ENCODE data around the gene AGAP1.

Gene AGAP1

DNA sequence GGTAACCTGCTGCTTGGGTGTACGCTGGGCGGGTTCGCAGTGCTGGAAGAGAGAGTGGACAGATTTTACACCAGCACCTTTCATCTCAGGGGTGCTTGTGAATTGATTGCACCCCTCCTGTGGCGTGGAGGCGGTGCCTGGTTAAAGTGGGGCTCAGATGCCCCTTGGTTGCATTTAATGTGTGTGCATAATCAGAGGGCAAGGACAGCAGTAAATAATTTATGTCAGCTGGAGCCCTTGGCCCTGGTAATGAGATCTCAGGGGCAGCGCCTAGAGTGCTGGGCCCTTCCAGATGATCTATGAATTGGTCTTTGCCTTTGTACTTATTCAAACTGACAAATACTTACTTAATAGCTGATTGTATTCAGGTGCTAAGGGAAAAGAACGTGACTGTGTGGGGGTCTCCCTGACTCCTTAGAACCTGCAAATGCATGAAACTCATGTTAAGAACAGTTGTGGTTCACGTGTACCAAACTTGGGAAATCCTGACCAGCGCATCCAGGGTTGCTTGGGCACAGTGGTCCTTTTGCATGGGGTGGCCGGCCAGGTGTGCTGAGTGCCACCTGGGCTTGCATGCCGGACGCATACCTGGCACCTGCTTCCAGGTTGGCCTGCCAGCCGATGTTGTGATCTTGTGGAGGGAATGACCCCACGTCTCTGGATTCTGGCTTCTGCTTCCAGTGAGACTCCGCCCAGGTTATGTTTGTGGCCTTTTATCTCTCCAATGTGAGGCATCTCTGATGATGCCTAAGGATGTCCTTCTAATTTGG lies 118.5 kb downstream of the AGAP1 start:
- no peak for TF ChIP-seq Cebpa-rat (IDR thresholded peaks at IDR 0.05)

DNA sequence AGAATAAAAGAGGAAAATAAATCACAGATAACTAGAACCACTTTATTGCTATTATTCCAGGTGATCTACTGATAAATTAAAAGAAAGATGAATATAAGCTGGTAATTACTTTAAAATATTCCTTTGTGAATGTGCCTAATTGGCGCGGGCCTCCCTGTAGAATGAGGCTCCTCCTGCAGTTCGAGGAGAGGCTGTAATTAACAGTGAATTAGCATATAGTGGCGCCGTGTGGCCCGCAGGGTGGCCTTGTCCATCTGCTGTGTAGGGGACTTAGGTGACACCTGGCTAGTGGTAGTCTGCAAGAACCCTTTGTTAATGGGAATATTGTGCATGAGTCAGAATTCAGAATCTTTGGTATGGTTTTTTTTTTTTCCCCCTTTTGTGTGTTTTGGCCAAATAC lies 119.8 kb downstream of the AGAP1 start:
- no peaks in the 10 kb centered on the region for H3K36me3 ChIP-seq
- no peaks in the 10 kb centered on the region for H3K27me3 ChIP-seq
- no peak overlapping the region for H3K4me3 ChIP-seq
- H4K20me1 ChIP-seq, result peaks cover 53% of the 10 kb centered on the region
- no peak for TF ChIP-seq Cebpa-rat (IDR thresholded peaks at IDR 0.05)
- no peak overlapping the region for H3K9ac ChIP-seq
- H3K27ac ChIP-seq, result peak overlapping the region; percentile 69
- H3K4me1 ChIP-seq, result peaks cover 81% of the 10 kb centered on the region
- peak overlapping the region; percentile 94 for H3K4me2 ChIP-seq
- no peaks in the 10 kb centered on the region for H3K9me3 ChIP-seq

More for the DNA sequence above, 118.5 kb downstream of the AGAP1 start:
- no peak overlapping the region for H3K4me3 ChIP-seq
- H3K9ac ChIP-seq, result no peak overlapping the region
- H3K36me3 ChIP-seq, result no peaks in the 10 kb centered on the region
- H3K27me3 ChIP-seq, result no peaks in the 10 kb centered on the region
- H4K20me1 ChIP-seq, result peaks cover 64% of the 10 kb centered on the region
- peak overlapping the region; percentile 43 for H3K4me2 ChIP-seq
- H3K27ac ChIP-seq, result no peak overlapping the region
- H3K4me1 ChIP-seq, result peaks cover 72% of the 10 kb centered on the region
- no peaks in the 10 kb centered on the region for H3K9me3 ChIP-seq

DNA sequence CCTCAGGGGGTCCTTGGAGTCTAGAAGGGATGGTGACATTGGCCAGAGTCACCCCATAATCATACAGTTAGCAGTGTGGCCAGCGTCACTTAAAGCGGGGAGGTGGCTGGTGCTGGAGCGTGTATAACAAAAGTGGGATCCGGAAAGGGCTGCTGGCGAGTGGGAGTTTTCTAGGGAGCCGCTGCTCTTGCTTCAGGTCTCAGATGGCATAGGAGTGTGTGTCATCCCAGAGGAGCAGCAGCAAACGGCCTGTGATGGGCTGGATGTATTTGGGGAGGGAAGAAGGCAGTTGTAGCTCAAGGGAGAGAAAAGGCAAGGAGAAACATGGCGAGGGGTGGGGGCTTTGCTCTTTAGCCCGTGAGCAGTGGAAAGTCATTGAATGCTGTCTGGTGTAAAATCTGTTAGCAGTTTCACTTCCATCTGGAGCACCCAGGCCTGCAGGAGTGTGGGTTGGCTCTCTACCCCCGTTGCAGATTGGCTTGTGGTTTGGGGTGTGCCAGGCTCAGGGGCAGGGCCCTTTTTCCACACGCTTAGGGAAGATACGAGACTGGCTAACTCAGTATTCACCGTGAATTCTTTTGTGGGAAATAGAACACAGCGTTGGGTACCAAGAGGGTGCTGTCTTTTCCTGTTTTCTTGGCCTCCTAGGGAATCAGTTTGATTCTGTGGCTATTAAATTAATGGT lies 120.5 kb downstream of the AGAP1 start:
- TF ChIP-seq Cebpa-rat (IDR thresholded peaks at IDR 0.05), result no peak
- peak overlapping the region; percentile 94 for H3K4me2 ChIP-seq
- H3K36me3 ChIP-seq, result no peaks in the 10 kb centered on the region
- H3K9ac ChIP-seq, result peak overlapping the region; percentile 27; the same call in 1 of the 2 replicates
- peaks cover 81% of the 10 kb centered on the region for H3K4me1 ChIP-seq
- H4K20me1 ChIP-seq, result peaks cover 53% of the 10 kb centered on the region
- H3K4me3 ChIP-seq, result peak overlapping the region; percentile 46; the same call in 1 of the 2 replicates
- H3K27me3 ChIP-seq, result no peaks in the 10 kb centered on the region
- H3K9me3 ChIP-seq, result no peaks in the 10 kb centered on the region
- H3K27ac ChIP-seq, result peak overlapping the region; percentile 69

DNA sequence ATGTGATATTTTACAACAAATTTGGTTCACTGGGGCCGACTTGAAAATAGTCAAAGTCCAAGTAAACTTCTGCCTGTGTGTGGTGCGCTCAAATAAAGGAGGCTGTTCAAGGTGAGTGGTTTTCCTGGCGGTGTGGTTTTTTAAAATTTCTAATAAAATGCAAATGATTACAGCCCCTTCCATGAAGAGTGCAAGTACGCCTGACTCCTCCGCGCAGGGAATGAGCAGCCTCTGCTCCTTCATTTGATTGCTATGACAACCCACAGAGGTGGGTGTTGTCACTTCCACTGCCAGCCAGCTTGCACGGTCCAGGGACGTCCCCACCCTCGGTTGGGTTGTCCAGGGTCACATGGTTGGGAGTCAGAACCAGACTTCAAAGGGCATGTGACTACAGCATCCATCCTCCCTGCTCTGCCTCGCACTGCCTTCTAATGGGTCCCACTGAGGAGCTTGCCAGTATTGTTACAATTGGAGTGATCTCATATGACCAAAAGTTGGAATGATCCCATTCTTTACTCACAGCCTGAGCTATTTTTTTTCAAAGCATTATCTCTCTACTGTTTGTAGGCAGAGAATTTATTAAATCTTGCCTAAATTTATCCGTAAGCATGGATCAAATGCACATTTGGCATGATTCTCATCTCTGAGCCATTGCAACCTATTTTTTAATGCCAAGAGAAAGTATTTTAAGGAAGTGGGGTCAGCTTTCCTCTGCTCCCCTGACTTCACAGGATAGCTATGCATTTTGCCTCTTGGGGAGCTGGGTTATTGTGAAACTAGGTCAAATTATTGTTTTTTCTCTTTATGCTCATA lies 121.3 kb downstream of the AGAP1 start:
- H3K4me1 ChIP-seq, result peaks cover 89% of the 10 kb centered on the region
- no peak for TF ChIP-seq Cebpa-rat (IDR thresholded peaks at IDR 0.05)
- no peaks in the 10 kb centered on the region for H3K27me3 ChIP-seq
- no peak overlapping the region for H3K9ac ChIP-seq
- H3K27ac ChIP-seq, result no peak overlapping the region
- no peaks in the 10 kb centered on the region for H3K36me3 ChIP-seq
- peak overlapping the region; percentile 94 for H3K4me2 ChIP-seq
- H3K4me3 ChIP-seq, result no peak overlapping the region
- peaks cover 55% of the 10 kb centered on the region for H4K20me1 ChIP-seq
- H3K9me3 ChIP-seq, result no peaks in the 10 kb centered on the region

DNA sequence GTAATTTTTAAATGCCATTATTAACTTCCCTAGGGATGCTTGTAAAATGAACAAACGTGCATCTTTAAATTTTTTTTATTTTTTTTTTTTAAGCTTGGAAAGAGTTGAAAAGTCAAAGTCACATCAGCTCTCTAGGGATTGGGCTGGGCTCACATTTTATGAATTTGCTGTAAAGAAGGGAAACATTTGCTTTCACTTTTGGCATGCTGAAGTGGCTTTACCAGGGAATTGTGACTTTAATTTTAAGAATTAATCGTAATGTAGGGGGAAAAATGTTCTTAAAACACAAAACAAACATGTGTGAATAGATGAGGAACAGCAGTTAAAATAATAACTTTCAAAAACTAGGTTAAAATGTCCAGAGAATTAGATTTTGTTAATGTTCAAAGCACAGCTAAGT lies 123.0 kb downstream of the AGAP1 start:
- no peak for TF ChIP-seq Cebpa-rat (IDR thresholded peaks at IDR 0.05)
- H3K27me3 ChIP-seq, result no peaks in the 10 kb centered on the region
- H3K9ac ChIP-seq, result no peak overlapping the region
- peaks cover 56% of the 10 kb centered on the region for H4K20me1 ChIP-seq
- H3K4me1 ChIP-seq, result peaks cover 77% of the 10 kb centered on the region
- H3K27ac ChIP-seq, result 0 out of 2 replicates have a peak overlapping the region, but pooled peaks have one; percentile 7
- peak overlapping the region; percentile 60 for H3K4me2 ChIP-seq
- H3K36me3 ChIP-seq, result no peaks in the 10 kb centered on the region
- H3K4me3 ChIP-seq, result no peak overlapping the region
- H3K9me3 ChIP-seq, result no peaks in the 10 kb centered on the region

DNA sequence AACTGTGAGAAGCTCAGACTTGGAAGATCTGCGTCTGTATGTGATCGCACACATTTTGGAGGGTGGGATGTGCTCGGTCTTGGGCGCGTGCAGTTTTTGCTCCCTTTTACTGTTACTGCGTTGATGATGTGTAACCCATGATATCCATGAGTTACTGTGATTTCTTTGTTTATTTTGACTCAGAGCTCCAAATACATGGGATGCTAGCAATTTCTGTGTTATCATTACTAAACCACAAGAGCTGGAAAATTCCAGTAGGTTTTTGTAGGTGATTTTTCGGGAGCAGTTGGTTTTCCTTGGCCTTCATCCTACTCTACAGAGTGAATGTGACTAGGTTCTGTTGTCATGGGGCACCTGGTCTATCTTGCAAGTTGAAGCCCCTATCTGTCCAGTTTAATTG lies 124.2 kb downstream of the AGAP1 start:
- Histone ChIP-seq H3K27me3 (no peaks in the 10 kb centered on the region), H3K36me3 (no peaks in the 10 kb centered on the region), H3K9me3 (no peaks in the 10 kb centered on the region), H3K4me2 (peak overlapping the region; percentile 60; the same call in 1 of the 2 replicates), H3K4me3 (no peak overlapping the region), H3K4me1 (peaks cover 65% of the 10 kb centered on the region), H3K27ac (no peak overlapping the region), H4K20me1 (peaks cover 56% of the 10 kb centered on the region), H3K9ac (no peak overlapping the region)
- no peak for TF ChIP-seq Cebpa-rat (IDR thresholded peaks at IDR 0.05)

DNA sequence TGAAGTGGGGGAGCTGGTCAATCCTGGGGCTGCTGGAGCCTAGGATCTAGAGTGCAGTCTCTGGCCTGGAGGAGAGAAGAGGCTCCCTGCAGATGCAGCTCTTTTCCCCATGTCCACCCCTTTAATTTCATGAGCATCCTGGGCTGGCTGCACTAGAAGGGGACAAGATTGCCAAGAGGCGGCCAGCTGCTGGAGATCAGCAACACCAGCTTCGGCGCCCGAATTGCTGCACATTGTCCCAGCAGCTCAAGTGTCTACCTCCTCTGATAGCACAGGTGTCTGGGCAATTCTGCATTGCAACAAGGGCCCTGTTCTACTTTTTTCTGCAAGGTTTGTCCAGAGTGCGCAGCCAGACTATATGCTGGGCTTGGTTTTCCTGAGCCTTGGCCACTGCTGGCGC lies 125.7 kb downstream of the AGAP1 start:
- Histone ChIP-seq H3K36me3 (no peaks in the 10 kb centered on the region), H3K4me1 (peaks cover 50% of the 10 kb centered on the region), H3K27ac (no peak overlapping the region), H3K9me3 (peaks cover 2% of the 10 kb centered on the region; the same call in 1 of the 2 replicates), H3K4me2 (peak overlapping the region; percentile 41), H3K4me3 (no peak overlapping the region), H3K27me3 (no peaks in the 10 kb centered on the region), H4K20me1 (peaks cover 49% of the 10 kb centered on the region), H3K9ac (no peak overlapping the region)
- no peak for TF ChIP-seq Cebpa-rat (IDR thresholded peaks at IDR 0.05)

DNA sequence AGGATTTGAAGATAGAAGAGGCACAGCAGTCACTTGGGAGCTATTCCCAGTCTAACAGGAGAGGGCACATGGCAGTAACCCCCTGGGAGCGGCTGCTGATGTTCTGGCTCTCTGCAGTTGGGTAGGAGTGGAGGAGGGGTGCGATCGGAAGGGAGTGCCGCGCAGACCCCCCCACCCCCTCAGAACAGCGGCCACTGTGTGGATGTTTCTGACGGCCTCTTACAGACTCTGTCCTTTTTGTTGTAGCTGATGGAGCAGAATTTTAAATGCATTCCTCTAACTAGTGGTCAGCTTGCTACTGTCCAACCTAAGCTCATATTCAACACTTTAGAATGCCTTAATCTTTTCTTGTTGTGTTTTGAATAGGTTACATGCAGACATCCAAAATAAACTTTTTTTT lies 127.9 kb downstream of the AGAP1 start:
- Histone ChIP-seq H3K4me1 (peaks cover 28% of the 10 kb centered on the region), H3K4me2 (no peak overlapping the region)

DNA sequence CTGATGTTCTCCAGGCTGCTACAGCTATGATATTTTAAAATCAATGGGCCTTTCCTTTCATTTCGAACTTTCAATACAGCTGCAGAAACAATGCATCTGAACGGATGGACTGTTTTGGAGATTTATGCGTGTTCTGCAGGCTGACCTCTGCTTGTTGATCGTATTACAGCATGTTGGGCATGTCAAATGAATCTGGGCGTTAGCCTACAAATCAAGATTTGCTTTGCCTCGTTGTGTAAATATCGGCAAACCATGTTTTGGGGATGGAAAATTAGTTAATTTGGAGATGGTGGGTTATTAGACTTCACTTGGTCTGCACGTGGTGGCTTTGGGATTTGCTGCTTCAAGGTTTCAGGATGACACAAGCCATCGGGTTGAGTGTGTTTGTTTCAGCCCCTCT lies 129.3 kb downstream of the AGAP1 start:
- Histone ChIP-seq H3K9ac (no peak overlapping the region), H4K20me1 (peaks cover 63% of the 10 kb centered on the region), H3K27ac (no peak overlapping the region), H3K36me3 (no peaks in the 10 kb centered on the region), H3K4me3 (no peak overlapping the region), H3K4me2 (no peak overlapping the region), H3K27me3 (no peaks in the 10 kb centered on the region), H3K4me1 (peaks cover 14% of the 10 kb centered on the region), H3K9me3 (peaks cover 6% of the 10 kb centered on the region; the same call in 1 of the 2 replicates)
- no peak for TF ChIP-seq Cebpa-rat (IDR thresholded peaks at IDR 0.05)

More for the DNA sequence above, 127.9 kb downstream of the AGAP1 start:
- Histone ChIP-seq H4K20me1 (peaks cover 54% of the 10 kb centered on the region), H3K4me3 (no peak overlapping the region), H3K9me3 (peaks cover 6% of the 10 kb centered on the region; the same call in 1 of the 2 replicates), H3K36me3 (no peaks in the 10 kb centered on the region), H3K27ac (no peak overlapping the region), H3K9ac (no peak overlapping the region), H3K27me3 (no peaks in the 10 kb centered on the region)
- TF ChIP-seq Cebpa-rat (IDR thresholded peaks at IDR 0.05), result no peak
